T-helper 17 cell (primary cell): ENCODE data around the gene AKNAD1. TPM values are rescaled to one million over a fixed set of nuclear protein-coding genes. Genes with fewer than 3 reads are reported as not detected.
A peak's percentile ranks its signal among the peaks of the same experiment; 100 is the strongest.

Experiments
- ATAC-seq: fragments of 150-1000 bp; cut with Tn5 transposase; 2 replicates; pipeline ENCODE4 v1.10.0; 2021; ENCODE audit warnings: mild to moderate bottlenecking, moderate library complexity
- DNase-seq, 3 donors: peaks; one replicate each; pipeline versions ENCODE4 v3.0.0 to v3.0.0-alpha.2; 2020 to 2021
- H3K9me3 ChIP-seq: one replicate; pipeline ENCODE4 v1.7.0; 2013; ENCODE audit warnings: low read length, mild to moderate bottlenecking; ENCODE audit not compliant: control insufficient read depth, poor library complexity, severe bottlenecking
- H3K27ac Mint-ChIP-seq: one replicate; pipeline ENCODE4 v1.8.0; 2022; ENCODE audit warnings: mild to moderate bottlenecking, moderate library complexity, mixed read lengths
- H3K27me3 Mint-ChIP-seq: one replicate; pipeline ENCODE4 v1.8.0; 2022; ENCODE audit warnings: mixed read lengths
- H3K36me3 Mint-ChIP-seq: one replicate; pipeline ENCODE4 v1.8.0; 2022; ENCODE audit warnings: low read depth, mixed read lengths
- H3K4me1 Mint-ChIP-seq: one replicate; pipeline ENCODE4 v1.8.0; 2022; ENCODE audit warnings: mild to moderate bottlenecking, mixed read lengths
- H3K4me3 Mint-ChIP-seq: one replicate; pipeline ENCODE4 v1.8.0; 2022; ENCODE audit warnings: mild to moderate bottlenecking, moderate library complexity, mixed read lengths
- total RNA-seq, 4 donors: library from RNA in 2 of 4; stranded (reverse) in 2 of 4; gene quantifications; one replicate each; pipeline ENCODE4 v1.2.3 and lab custom pipeline; 2022 to 2026

The AKNAD1 gene
- total RNA-seq, 2 donors from 2014 or later: not detected

GRCh38 chr1:108880850-108881249 lies 24.0 kb upstream of the AKNAD1 start:
- H3K4me1 Mint-ChIP-seq: peaks cover 9% of the 10 kb centered on the region
- H3K27me3 Mint-ChIP-seq: no peaks in the 10 kb centered on the region
- no peaks in the 10 kb centered on the region for H3K36me3 Mint-ChIP-seq
- DNase-seq (no peak), ATAC-seq (no peak)
- H3K4me3 Mint-ChIP-seq: no peak overlapping the region
- H3K27ac Mint-ChIP-seq: no peak overlapping the region
- H3K9me3 ChIP-seq: no peaks in the 10 kb centered on the region

DNA sequence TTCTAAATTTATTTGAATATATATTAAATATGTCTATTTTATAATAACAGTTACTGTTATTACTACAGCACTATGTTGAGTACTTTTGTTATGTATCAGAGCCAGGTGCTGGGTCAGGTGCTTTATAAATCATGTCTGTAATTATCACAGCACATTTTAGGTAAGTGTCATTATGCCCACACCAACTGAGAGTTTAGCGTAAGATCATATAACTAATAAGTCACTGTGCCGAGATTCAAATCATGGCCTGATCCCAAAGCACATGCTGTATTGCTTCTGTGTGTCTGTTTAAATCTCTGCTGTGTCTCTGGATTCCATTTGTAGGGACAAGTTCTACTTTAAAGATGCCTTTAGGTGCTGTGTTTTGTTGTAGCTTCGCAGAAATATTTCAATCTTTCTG lies 21.8 kb upstream of the AKNAD1 start:
- H3K36me3 Mint-ChIP-seq: no peaks in the 10 kb centered on the region
- H3K4me3 Mint-ChIP-seq: no peak overlapping the region
- H3K4me1 Mint-ChIP-seq: peaks cover 9% of the 10 kb centered on the region
- no peak overlapping the region for H3K27ac Mint-ChIP-seq
- DNase-seq (no peak), ATAC-seq (no peak)
- H3K27me3 Mint-ChIP-seq: peaks cover 9% of the 10 kb centered on the region
- no peaks in the 10 kb centered on the region for H3K9me3 ChIP-seq

DNA sequence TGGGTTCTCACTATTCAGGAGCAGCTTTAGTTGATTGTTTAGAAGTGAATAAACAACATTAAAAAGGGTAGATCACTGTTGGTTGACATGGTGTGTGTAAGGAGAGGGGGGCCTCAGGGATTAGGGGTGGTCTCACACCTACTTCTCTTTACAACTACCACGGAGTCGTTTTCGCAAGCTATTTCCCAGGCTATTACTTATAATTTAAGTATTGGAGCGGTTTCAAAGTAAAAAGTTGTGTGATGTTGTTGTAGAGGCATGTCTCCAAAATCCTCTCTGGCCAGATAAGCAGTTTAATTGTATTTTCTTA lies 21.2 kb upstream of the AKNAD1 start:
- H3K27ac Mint-ChIP-seq: peak overlapping the region; percentile 76
- no peak for ATAC-seq

GRCh38 chr1:108877348-108878159 lies 20.7 kb upstream of the AKNAD1 start:
- H3K9me3 ChIP-seq: no peaks in the 10 kb centered on the region
- Mint-ChIP-seq H3K4me3 (peak overlapping the region; percentile 92), H3K4me1 (peaks cover 9% of the 10 kb centered on the region), H3K36me3 (no peaks in the 10 kb centered on the region), H3K27me3 (peaks cover 12% of the 10 kb centered on the region), H3K27ac (peak overlapping the region; percentile 76)
- DNase-seq (no peak), ATAC-seq (no peak)

More for the DNA sequence above, 21.2 kb upstream of the AKNAD1 start:
- H3K9me3 ChIP-seq: no peaks in the 10 kb centered on the region
- no peak for DNase-seq
- Mint-ChIP-seq H3K4me3 (peak overlapping the region; percentile 92), H3K27me3 (peaks cover 12% of the 10 kb centered on the region), H3K36me3 (no peaks in the 10 kb centered on the region), H3K4me1 (peaks cover 9% of the 10 kb centered on the region)

DNA sequence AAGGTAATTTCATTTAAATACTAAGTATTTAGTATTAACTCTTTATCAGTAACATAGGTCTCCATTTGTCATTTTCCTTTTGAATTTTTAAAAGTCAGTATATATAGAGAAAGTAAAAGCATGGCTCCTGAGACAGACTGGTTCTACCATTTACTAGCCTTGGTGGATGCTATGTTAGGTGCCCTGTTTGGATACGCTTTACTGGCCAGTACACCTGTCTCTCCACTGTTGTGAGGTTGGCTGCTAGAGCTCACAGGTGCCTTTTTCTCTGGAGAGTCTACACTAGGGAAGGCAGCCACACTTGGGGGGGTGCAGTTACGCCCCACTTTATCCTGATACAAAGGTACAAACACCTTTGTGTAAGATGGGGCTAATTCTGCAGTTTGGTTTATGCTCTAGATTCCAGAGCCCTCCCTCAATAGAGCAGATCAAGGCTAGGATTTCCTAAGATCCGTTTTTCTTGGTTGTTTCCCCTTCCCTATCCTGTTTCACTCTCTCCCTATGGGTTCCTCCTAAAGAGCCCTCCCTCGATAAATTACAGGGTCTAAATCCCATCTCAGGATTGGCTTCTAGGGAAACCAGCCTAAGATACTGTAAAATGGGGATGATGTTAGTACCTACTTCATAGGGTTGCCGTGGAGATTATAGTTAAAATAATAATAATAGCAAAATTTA lies 14.3 kb upstream of the AKNAD1 start:
- ATAC-seq (no peak), DNase-seq (no peak)
- no peak overlapping the region for H3K27ac Mint-ChIP-seq
- no peaks in the 10 kb centered on the region for H3K36me3 Mint-ChIP-seq
- peaks cover 21% of the 10 kb centered on the region for H3K27me3 Mint-ChIP-seq
- peaks cover under 1% of the 10 kb centered on the region for H3K4me1 Mint-ChIP-seq
- H3K9me3 ChIP-seq: no peaks in the 10 kb centered on the region
- H3K4me3 Mint-ChIP-seq: no peak overlapping the region

DNA sequence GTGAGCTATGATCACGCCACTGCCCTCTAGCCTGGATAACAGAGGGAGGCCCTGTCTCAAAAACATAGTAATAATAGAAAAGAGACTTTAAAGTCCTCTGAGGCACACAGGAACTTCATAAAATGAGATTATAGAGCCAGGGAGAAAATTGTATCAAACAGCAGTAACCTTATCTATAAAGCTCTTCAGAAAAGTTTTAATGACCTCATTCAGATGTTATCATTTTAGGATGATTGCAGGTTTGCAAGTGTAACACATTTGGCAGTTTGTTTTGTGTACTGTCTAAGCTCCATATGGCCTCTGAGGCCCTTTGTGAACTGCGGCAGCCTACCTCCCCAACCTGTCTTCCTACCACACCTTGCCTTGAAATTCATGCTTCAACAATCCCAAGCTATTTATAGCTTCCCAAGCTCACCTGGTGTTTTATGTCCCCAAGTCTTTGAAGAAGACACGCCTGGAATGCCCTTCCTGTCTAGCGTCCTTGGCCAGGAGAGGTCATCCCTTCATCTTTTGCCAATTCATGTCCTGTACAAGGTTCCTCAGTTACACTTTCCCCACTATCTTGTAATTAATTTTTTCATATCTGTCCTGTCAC lies 8.5 kb upstream of the AKNAD1 start:
- peaks cover 2% of the 10 kb centered on the region for H3K36me3 Mint-ChIP-seq
- ATAC-seq: no peak
- no peaks in the 10 kb centered on the region for H3K9me3 ChIP-seq
- no peak overlapping the region for H3K27ac Mint-ChIP-seq
- no peak for DNase-seq
- peaks cover 22% of the 10 kb centered on the region for H3K27me3 Mint-ChIP-seq
- no peaks in the 10 kb centered on the region for H3K4me1 Mint-ChIP-seq
- no peak overlapping the region for H3K4me3 Mint-ChIP-seq

- ATAC-seq: no peak
Observed at GRCh38 chr1:108863984-108864383, 7.1 kb upstream of the AKNAD1 start.

GRCh38 chr1:108862698-108863477 lies 6.0 kb upstream of the AKNAD1 start:
- Mint-ChIP-seq H3K4me3 (no peak overlapping the region), H3K4me1 (no peaks in the 10 kb centered on the region), H3K27me3 (peaks cover 27% of the 10 kb centered on the region), H3K36me3 (peaks cover 2% of the 10 kb centered on the region), H3K27ac (no peak overlapping the region)
- DNase-seq (no peak), ATAC-seq (peak; percentile 63)
- no peaks in the 10 kb centered on the region for H3K9me3 ChIP-seq

More at GRCh38 chr1:108863984-108864383, 7.1 kb upstream of the AKNAD1 start:
- Mint-ChIP-seq H3K4me1 (no peaks in the 10 kb centered on the region), H3K27me3 (peaks cover 27% of the 10 kb centered on the region), H3K4me3 (no peak overlapping the region), H3K27ac (no peak overlapping the region), H3K36me3 (peaks cover 2% of the 10 kb centered on the region)
- DNase-seq: no peak
- no peaks in the 10 kb centered on the region for H3K9me3 ChIP-seq

DNA sequence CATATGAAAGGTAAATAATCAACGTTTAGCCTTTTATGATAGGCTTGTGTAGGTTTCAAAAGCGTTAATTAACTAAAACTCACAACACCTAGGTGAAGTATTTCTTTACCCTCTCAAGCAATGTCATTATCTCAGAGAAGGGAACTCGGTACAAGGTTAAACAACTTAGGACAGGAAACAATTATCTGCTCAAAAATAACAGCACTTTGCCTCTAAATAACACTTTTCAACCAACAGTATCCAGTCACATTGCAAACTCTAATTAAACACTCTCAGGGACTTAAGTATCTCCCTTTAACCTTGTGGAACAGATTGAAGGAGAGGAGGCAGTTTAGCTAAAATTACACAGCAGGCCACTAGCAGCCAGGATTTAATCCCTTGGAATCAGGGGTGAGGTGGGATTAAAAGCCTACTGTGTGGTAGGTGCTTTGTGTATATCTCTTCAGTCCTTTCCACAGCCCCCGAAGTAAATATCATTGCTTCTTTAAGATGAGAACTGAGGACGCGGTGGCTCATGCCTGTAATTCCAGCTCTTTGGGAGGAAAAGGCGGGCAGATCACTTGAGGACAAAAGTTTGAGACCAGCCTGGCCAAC lies 5.2 kb upstream of the AKNAD1 start:
- H3K4me3 Mint-ChIP-seq: no peak overlapping the region
- DNase-seq: no peak
- no peaks in the 10 kb centered on the region for H3K9me3 ChIP-seq
- H3K27me3 Mint-ChIP-seq: peaks cover 27% of the 10 kb centered on the region
- H3K27ac Mint-ChIP-seq: no peak overlapping the region
- H3K4me1 Mint-ChIP-seq: no peaks in the 10 kb centered on the region
- no peak for ATAC-seq
- peaks cover 2% of the 10 kb centered on the region for H3K36me3 Mint-ChIP-seq

DNA sequence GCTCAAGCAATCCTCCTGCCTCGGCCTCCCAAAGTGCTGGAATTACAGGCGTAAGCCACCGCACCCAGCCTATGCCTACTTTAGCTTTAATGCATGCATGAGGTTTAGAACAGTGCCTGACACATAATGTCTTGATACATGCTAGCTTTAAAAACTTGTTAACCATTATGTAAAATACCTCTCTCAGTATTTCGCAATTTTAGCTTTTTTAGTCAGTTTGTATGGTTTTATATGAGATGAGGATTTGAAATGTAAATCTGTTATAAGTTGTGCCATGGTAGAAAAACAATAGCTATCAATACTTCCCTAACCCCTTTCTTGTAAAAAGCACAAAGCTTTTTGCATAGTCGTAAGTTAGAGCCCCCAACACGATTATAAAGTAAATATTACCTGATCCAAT lies 4.7 kb upstream of the AKNAD1 start:
- ATAC-seq: no peak
- Mint-ChIP-seq H3K27ac (no peak overlapping the region), H3K36me3 (peaks cover 3% of the 10 kb centered on the region), H3K27me3 (peaks cover 21% of the 10 kb centered on the region), H3K4me1 (no peaks in the 10 kb centered on the region), H3K4me3 (no peak overlapping the region)
- no peak for DNase-seq
- H3K9me3 ChIP-seq: no peaks in the 10 kb centered on the region

GRCh38 chr1:108860190-108860907 lies 3.5 kb upstream of the AKNAD1 start:
- H3K9me3 ChIP-seq: no peaks in the 10 kb centered on the region
- DNase-seq (no peak), ATAC-seq (no peak)
- peaks cover 9% of the 10 kb centered on the region for H3K27me3 Mint-ChIP-seq
- no peak overlapping the region for H3K27ac Mint-ChIP-seq
- H3K36me3 Mint-ChIP-seq: peaks cover 4% of the 10 kb centered on the region
- no peak overlapping the region for H3K4me3 Mint-ChIP-seq
- no peaks in the 10 kb centered on the region for H3K4me1 Mint-ChIP-seq

- Mint-ChIP-seq H3K27me3 (peaks cover 17% of the 10 kb centered on the region), H3K27ac (no peak overlapping the region), H3K4me3 (no peak overlapping the region), H3K4me1 (no peaks in the 10 kb centered on the region), H3K36me3 (peaks cover 3% of the 10 kb centered on the region)
- DNase-seq: no peak
- no peaks in the 10 kb centered on the region for H3K9me3 ChIP-seq
- ATAC-seq: no peak
Observed at GRCh38 chr1:108858230-108858950, 1.5 kb upstream of the AKNAD1 start.
